K562 (cell line): ENCODE data around the gene FZD8. TPM values are rescaled to one million over a fixed set of nuclear protein-coding genes. Genes with fewer than 3 reads are reported as not detected.
A peak's percentile ranks its signal among the peaks of the same experiment; 100 is the strongest.

Source experiments
- CTBP1 ChIP-seq: fragments of 450-650 bp; IDR thresholded peaks from 2 replicates; pipeline ENCODE4 v1.6.1; 2016; ENCODE audit warnings: borderline replicate concordance
- CXXC5 ChIP-seq: fragments of 250-450 bp; sonication (Bioruptor Pico); IDR thresholded peaks from 2 replicates; pipeline ENCODE4 v1.8.0; 2022; ENCODE audit warnings: inconsistent platforms, mild to moderate bottlenecking, moderate library complexity
- ESRRA ChIP-seq: fragments of 450-650 bp; IDR thresholded peaks from 2 replicates; pipeline ENCODE4 v1.6.1; 2014; ENCODE audit warnings: low read depth, mild to moderate bottlenecking, moderate library complexity, borderline replicate concordance
- HNRNPLL ChIP-seq: fragments of 200-400 bp; formaldehyde crosslinking; IDR thresholded peaks from 2 replicates; pipeline ENCODE4 v1.6.1; 2017; ENCODE audit warnings: low read length, low read depth, mild to moderate bottlenecking; ENCODE audit not compliant: poor library complexity, severe bottlenecking
- POLR2A ChIP-seq: fragments of 450-650 bp; conservative IDR thresholded peaks from 2 replicates; pipeline ENCODE4 v1.6.1; 2016
- POLR2G ChIP-seq: fragments of 200-400 bp; formaldehyde crosslinking; IDR thresholded peaks from 2 replicates; pipeline ENCODE4 v1.6.1; 2017; ENCODE audit warnings: low read depth, mild to moderate bottlenecking, antibody characterized with exemption, low read length, moderate library complexity
- polyA plus RNA-seq, 8 experiments: library from polyadenylated mRNA; depleted of rRNA in 4 of 8; stranded (reverse) in 5 of 8; unstranded in 3 of 8; fragments of >200 nt; fragmentation: Nextera tagmentation in 2 of 8; fragmentation: Illumina TruSeq in 1 of 8; extraction: Ambion mirVana in 2 of 8; extraction: Trizol in 1 of 8; gene quantifications; 2 replicates each; pipeline versions ENCODE4 v1.2.1 to v1.2.3, GENCODE V29; 2011 to 2014; ENCODE audit warnings: inconsistent platforms in 1 of 8, missing spikeins in 1 of 8
- total RNA-seq, 7 experiments: library from RNA; depleted of rRNA in 6 of 7; stranded (reverse); fragments of >200 nt in 6 of 7; fragmentation: Illumina TruSeq in 2 of 7; extraction: Trizol in 2 of 7; gene quantifications; 2 replicates each; pipeline versions ENCODE4 v1.2.1 to v1.2.3, GENCODE V29; 2011 to 2021; ENCODE audit warnings: low replicate concordance in 1 of 7
- TF ChIP-seq, protein P1 (sequence below), 3 experiments: IDR thresholded peaks in 2 of 3; conservative IDR thresholded peaks in 1 of 3; 2 replicates each; pipeline ENCODE4 v1.5.1; 2011 to 2012; ENCODE audit warnings: low read length in 3 of 3, mild to moderate bottlenecking in 3 of 3, control low read depth in 2 of 3, improper control_type of control experiment in 1 of 3, inconsistent platforms in 1 of 3, low read depth in 1 of 3, mixed read lengths in 1 of 3, moderate library complexity in 1 of 3; ENCODE audit not compliant: insufficient read depth in 2 of 3
- TF ChIP-seq, protein P2 (sequence below): fragments of 450-650 bp; IDR thresholded peaks from 2 replicates; pipeline ENCODE4 v1.6.1; 2016
- TF ChIP-seq, protein P3 (sequence below): fragments of 450-650 bp; IDR thresholded peaks from 2 replicates; pipeline ENCODE4 v1.6.1; 2016; ENCODE audit warnings: antibody characterized with exemption

FZD8 gene
- total and polyA plus RNA-seq, 9 of the 15 experiments (the other 6 are each of a cell fraction or from before 2014, with no cell fraction given) = 0.03 to 1.2 (median 0.16) TPM; not detected in 1

DNA sequence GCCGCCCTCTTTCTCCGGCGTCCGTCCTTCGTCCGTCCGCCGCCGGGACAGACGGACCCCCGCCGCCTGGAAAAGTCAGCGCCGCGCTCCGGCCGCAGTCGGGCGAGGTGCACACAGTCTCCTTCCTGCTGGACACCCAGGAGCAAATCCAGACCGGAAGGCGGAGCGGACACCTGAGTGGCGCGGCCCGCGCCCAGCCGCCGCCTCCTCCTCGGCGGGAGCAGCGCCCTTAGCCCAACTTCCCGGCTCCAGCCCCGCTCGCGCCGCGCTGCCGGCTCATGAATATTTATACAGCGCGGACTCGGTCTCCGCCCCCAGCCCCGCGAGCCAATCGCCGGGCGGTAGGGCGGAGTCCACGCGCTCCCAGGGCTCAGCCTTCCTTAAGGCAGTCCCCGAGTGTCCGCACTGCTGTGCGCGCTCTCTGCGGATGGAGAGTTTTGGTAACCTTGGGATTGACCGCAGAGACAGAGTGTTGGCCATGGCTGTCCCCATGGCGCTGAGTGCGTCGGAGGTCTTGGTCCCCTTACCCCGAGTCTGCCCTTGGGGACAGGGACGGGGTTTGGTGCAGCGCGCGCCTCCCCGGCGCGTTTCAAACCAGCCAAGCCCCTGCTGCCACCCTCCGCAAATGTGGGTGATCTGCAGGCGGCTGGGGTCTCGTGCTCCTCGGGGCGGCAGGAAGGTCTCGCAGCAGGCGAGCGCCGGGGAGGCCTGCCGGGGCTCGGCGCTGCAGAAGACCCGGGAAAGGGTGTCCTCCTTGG, at the start of gene FZD8 (continued):
- TF ChIP-seq, protein P1, sequence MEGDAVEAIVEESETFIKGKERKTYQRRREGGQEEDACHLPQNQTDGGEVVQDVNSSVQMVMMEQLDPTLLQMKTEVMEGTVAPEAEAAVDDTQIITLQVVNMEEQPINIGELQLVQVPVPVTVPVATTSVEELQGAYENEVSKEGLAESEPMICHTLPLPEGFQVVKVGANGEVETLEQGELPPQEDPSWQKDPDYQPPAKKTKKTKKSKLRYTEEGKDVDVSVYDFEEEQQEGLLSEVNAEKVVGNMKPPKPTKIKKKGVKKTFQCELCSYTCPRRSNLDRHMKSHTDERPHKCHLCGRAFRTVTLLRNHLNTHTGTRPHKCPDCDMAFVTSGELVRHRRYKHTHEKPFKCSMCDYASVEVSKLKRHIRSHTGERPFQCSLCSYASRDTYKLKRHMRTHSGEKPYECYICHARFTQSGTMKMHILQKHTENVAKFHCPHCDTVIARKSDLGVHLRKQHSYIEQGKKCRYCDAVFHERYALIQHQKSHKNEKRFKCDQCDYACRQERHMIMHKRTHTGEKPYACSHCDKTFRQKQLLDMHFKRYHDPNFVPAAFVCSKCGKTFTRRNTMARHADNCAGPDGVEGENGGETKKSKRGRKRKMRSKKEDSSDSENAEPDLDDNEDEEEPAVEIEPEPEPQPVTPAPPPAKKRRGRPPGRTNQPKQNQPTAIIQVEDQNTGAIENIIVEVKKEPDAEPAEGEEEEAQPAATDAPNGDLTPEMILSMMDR (IDR thresholded peaks at IDR 0.05 in 2 of 3, conservative IDR thresholded peaks at IDR 0.05 in 1 of 3; ENCODE audit: insufficient read depth in 2 of 3, low read depth in 1 of 3, low read length in 3 of 3) = peak in 2 of 3 experiments; percentile 17 to 18; a peak in 1 of 6 replicates
- peak; percentile 95 for TF ChIP-seq CTBP1
- peak; percentile 85 for TF ChIP-seq POLR2G
- peak; percentile 74; the same call in 1 of the 2 replicates for TF ChIP-seq ESRRA
- TF ChIP-seq CXXC5 (CRISPR knock-in tag) = peak; percentile 77
- TF ChIP-seq, protein P2, sequence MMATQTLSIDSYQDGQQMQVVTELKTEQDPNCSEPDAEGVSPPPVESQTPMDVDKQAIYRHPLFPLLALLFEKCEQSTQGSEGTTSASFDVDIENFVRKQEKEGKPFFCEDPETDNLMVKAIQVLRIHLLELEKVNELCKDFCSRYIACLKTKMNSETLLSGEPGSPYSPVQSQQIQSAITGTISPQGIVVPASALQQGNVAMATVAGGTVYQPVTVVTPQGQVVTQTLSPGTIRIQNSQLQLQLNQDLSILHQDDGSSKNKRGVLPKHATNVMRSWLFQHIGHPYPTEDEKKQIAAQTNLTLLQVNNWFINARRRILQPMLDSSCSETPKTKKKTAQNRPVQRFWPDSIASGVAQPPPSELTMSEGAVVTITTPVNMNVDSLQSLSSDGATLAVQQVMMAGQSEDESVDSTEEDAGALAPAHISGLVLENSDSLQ = peak; percentile 49; the same call in 1 of the 2 replicates
- peak; percentile 69 for TF ChIP-seq HNRNPLL
- TF ChIP-seq POLR2A = peak; percentile 62
- TF ChIP-seq, protein P3, sequence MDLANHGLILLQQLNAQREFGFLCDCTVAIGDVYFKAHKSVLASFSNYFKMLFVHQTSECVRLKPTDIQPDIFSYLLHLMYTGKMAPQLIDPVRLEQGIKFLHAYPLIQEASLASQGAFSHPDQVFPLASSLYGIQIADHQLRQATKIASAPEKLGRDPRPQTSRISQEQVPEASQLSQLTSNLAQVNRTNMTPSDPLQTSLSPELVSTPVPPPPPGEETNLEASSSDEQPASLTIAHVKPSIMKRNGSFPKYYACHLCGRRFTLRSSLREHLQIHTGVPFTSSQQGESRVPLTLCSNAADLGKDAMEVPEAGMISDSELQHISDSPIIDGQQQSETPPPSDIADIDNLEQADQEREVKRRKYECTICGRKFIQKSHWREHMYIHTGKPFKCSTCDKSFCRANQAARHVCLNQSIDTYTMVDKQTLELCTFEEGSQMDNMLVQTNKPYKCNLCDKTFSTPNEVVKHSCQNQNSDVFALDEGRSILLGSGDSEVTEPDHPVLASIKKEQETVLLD = peak; percentile 45; the same call in 1 of the 2 replicates
